Stomach (tissue), 9 donors: Measurements from ENCODE around the gene FAN1. TPM values are rescaled to one million over a fixed set of nuclear protein-coding genes. Genes with fewer than 3 reads are reported as not detected.

Experiments
- DNase-seq, 2 donors: peaks; one replicate each; pipeline versions ENCODE4 v3.0.0 to v3.0.0-alpha.2; 2013 to 2019
- H3K27ac ChIP-seq, 5 donors: fragments of 200-600 bp in 4 of 5; sonication (generic) in 4 of 5; one replicate each; pipeline ENCODE4 v1.5.1; 2013 to 2019; ENCODE audit warnings: mild to moderate bottlenecking in 1 of 5, moderate library complexity in 1 of 5
- H3K27me3 ChIP-seq, 3 donors: fragments of 200-600 bp; sonication (generic); one replicate each; pipeline ENCODE4 v1.5.1; 2017 to 2019; ENCODE audit warnings: mixed run types in 1 of 3
- H3K36me3 ChIP-seq, 4 donors: fragments of 200-600 bp; sonication (generic); 1 replicate in 3 of 4; 2 replicates in 1 of 4; pipeline ENCODE4 v1.5.1; 2016 to 2019
- H3K4me1 ChIP-seq, 4 donors: fragments of 200-600 bp; sonication (generic); one replicate each; pipeline ENCODE4 v1.5.1; 2016 to 2019
- H3K4me3 ChIP-seq, 4 donors: fragments of 200-600 bp; sonication (generic) in 3 of 4; one replicate each; pipeline ENCODE4 v1.5.1; 2016 to 2019; ENCODE audit warnings: mild to moderate bottlenecking in 1 of 4
- H3K9me3 ChIP-seq, 4 donors: fragments of 200-600 bp; sonication (generic); one replicate each; pipeline ENCODE4 v1.5.1; 2016 to 2019
- CTCF ChIP-seq, 7 experiments: fragments of 450-650 bp in 4 of 7; fragments of 200-600 bp in 3 of 7; sonication (generic) in 3 of 7; IDR thresholded peaks; one replicate each; pipeline ENCODE4 v1.5.1; 2016 to 2019; ENCODE audit warnings: antibody characterized with exemption in 7 of 7, control low read depth in 2 of 7, mild to moderate bottlenecking in 1 of 7
- EP300 ChIP-seq: sonication (generic); formaldehyde crosslinking; IDR thresholded peaks from one replicate; pipeline ENCODE4 v1.6.1; 2017; ENCODE audit warnings: antibody characterized with exemption
- POLR2A ChIP-seq, 4 donors: fragments of 450-650 bp; IDR thresholded peaks; one replicate each; pipeline ENCODE4 v1.6.1; 2016; ENCODE audit warnings: antibody characterized with exemption in 4 of 4, control low read depth in 2 of 4, mild to moderate bottlenecking in 1 of 4, moderate library complexity in 1 of 4
- POLR2AphosphoS5 ChIP-seq, 3 donors: sonication (generic); formaldehyde crosslinking; IDR thresholded peaks; one replicate each; pipeline ENCODE4 v1.6.1; 2016; ENCODE audit warnings: antibody characterized with exemption in 3 of 3
- WGBS, 5 donors: extraction: QIAGEN DNeasy Blood & Tissue Kit in 3 of 5; methylation state at CpG; one replicate each; pipeline versions ENCODE4 v1.1.5 to v1.1.7; 2013 to 2018; 5-methylcytosine and 5-hydroxymethylcytosine counted together
- intact Hi-C: fragments of 100-400 bp; cut with DNase I; formaldehyde crosslinking; loops from one replicate; pipeline ENCODE4 v1.15.1; 2023; ENCODE audit warnings: low total_unique reads
- polyA plus RNA-seq, 3 donors: library from polyadenylated mRNA; stranded (reverse); fragments of 200-250 nt; gene quantifications; one replicate each; pipeline ENCODE4 v1.2.3, GENCODE V29; 2013
- total RNA-seq, 5 donors: library from RNA; depleted of rRNA; stranded (reverse); fragments of >200 nt; gene quantifications; one replicate each; pipeline versions ENCODE4 v1.1.0 to v1.2.3, GENCODE V29; 2014 to 2016
- donor health status: healthy with polysubstance abuse.
- donor health status: Bipolar disorder and iron deficiency.
- donor health status: healthy.

The FAN1 gene
- total and polyA plus RNA-seq, 8 donors, result 5.7 to 83.0 (median 20.1) TPM

- Histone ChIP-seq H3K9me3 (no peaks in the 10 kb centered on the region), H3K4me1 (peaks cover 0 to 8% (median 0%) of the 10 kb centered on the region in 4 donors), H3K36me3 (peaks cover 26 to 75% (median 71%) of the 10 kb centered on the region in 4 donors), H3K27ac (no peak overlapping the region), H3K4me3 (no peak overlapping the region), H3K27me3 (no peaks in the 10 kb centered on the region)
- TF ChIP-seq POLR2A (IDR thresholded peaks at IDR 0.05) (no peak), CTCF (IDR thresholded peaks at IDR 0.05) (no peak), POLR2AphosphoS5 (IDR thresholded peaks at IDR 0.05) (no peak)
- no peak for DNase-seq
- intact Hi-C loops, result no loop called here
Measured at GRCh38 chr15:30933293-30933692, 29.6 kb downstream of the FAN1 start.

DNA sequence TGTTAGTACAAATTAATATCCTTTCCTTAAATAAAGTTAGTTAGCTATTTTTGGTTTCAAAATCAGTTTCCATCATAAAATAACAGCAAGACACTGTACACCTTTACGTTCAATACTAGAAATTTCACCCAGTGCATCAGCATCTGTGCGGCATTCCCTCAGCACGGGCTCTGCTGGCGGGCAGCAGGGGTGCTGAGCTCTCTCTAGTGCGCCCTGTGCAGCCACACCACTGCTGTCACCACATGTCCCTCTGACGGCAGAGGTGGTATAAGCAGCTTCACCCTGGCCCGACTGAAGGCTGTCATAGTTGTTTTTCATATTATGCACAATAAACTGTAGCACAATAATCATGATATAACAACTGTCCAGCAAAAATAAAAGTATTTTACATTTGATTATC is 35.4 kb downstream of the FAN1 start:
- H3K4me3 ChIP-seq, result no peak overlapping the region
- H3K27ac ChIP-seq, result no peak overlapping the region
- H3K27me3 ChIP-seq, result no peaks in the 10 kb centered on the region
- WGBS, 5 donors, result 94 to 97% (median 95%) methylated on average over 7 of the region's 7 CpGs
- peaks cover 56 to 99% (median 96%) of the 10 kb centered on the region in 4 donors for H3K36me3 ChIP-seq
- DNase-seq, result no peak
- H3K9me3 ChIP-seq, result no peaks in the 10 kb centered on the region
- H3K4me1 ChIP-seq, result peaks cover 0 to 3% (median 0%) of the 10 kb centered on the region in 4 donors
- TF ChIP-seq CTCF (IDR thresholded peaks at IDR 0.05), result no peak
- no peak for TF ChIP-seq POLR2AphosphoS5 (IDR thresholded peaks at IDR 0.05)
- TF ChIP-seq EP300, result no peak
- TF ChIP-seq POLR2A (IDR thresholded peaks at IDR 0.05), result no peak
- intact Hi-C loops, result no loop called here

- H3K4me1 ChIP-seq, result peaks cover 0 to 3% (median 0%) of the 10 kb centered on the region in 4 donors
- intact Hi-C loops, result no loop called here
- H3K9me3 ChIP-seq, result no peaks in the 10 kb centered on the region
- H3K27ac ChIP-seq, result peak overlapping the region in 1 of 5 donors; percentile 27
- WGBS, 5 donors, result 45 to 63% (median 58%) methylated on average over 4 of the region's 4 CpGs
- H3K27me3 ChIP-seq, result no peaks in the 10 kb centered on the region
- peak in 1 of 2 donors; percentile 67 for DNase-seq
- TF ChIP-seq CTCF (IDR thresholded peaks at IDR 0.05) (no peak), POLR2A (IDR thresholded peaks at IDR 0.05) (no peak), POLR2AphosphoS5 (IDR thresholded peaks at IDR 0.05) (no peak), EP300 (no peak)
- peaks cover 56 to 100% (median 97%) of the 10 kb centered on the region in 4 donors for H3K36me3 ChIP-seq
- no peak overlapping the region for H3K4me3 ChIP-seq
Measured at GRCh38 chr15:30940359-30940758, 36.6 kb downstream of the FAN1 start.

- Histone ChIP-seq H3K4me1 (peaks cover 0 to 3% (median 0%) of the 10 kb centered on the region in 4 donors), H3K27ac (no peak overlapping the region), H3K9me3 (no peaks in the 10 kb centered on the region), H3K36me3 (peaks cover 67 to 100% (median 99%) of the 10 kb centered on the region in 4 donors), H3K4me3 (no peak overlapping the region), H3K27me3 (no peaks in the 10 kb centered on the region)
- no peak for TF ChIP-seq POLR2AphosphoS5 (IDR thresholded peaks at IDR 0.05)
- TF ChIP-seq CTCF (IDR thresholded peaks at IDR 0.05), result no peak
- TF ChIP-seq POLR2A (IDR thresholded peaks at IDR 0.05), result no peak
- TF ChIP-seq EP300, result no peak
- 91 to 96% (median 93%) methylated on average over 15 of the region's 15 CpGs for WGBS, 5 donors
- intact Hi-C loops, result no loop called here
- DNase-seq, result no peak
Measured at GRCh38 chr15:30941520-30941919, 37.8 kb downstream of the FAN1 start.
